Subcutaneous adipose tissue (tissue), 4 donors: ENCODE results near the gene CT45A6. TPM values are rescaled to one million over a fixed set of nuclear protein-coding genes. Genes with fewer than 3 reads are reported as not detected.
"Not testable (repeated sequence)": the region's sequence is repeated elsewhere in the genome, so short reads cannot be mapped to it uniquely, and the experiment has no call there.

ENCODE experiments used
- total RNA-seq, 4 donors: library from RNA; depleted of rRNA; stranded (reverse); fragments of >200 nt; gene quantifications; one replicate each; pipeline ENCODE4 v1.1.0, GENCODE V29; 2016
- TF ChIP-seq, protein P1 (sequence below): fragments of 450-650 bp; IDR thresholded peaks from one replicate; pipeline ENCODE4 v1.5.1; 2016; ENCODE audit warnings: low read depth, mild to moderate bottlenecking, control low read depth, antibody characterized with exemption, moderate library complexity

Gene CT45A6, protein sequence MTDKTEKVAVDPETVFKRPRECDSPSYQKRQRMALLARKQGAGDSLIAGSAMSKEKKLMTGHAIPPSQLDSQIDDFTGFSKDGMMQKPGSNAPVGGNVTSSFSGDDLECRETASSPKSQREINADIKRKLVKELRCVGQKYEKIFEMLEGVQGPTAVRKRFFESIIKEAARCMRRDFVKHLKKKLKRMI
- not detected for total RNA-seq

DNA sequence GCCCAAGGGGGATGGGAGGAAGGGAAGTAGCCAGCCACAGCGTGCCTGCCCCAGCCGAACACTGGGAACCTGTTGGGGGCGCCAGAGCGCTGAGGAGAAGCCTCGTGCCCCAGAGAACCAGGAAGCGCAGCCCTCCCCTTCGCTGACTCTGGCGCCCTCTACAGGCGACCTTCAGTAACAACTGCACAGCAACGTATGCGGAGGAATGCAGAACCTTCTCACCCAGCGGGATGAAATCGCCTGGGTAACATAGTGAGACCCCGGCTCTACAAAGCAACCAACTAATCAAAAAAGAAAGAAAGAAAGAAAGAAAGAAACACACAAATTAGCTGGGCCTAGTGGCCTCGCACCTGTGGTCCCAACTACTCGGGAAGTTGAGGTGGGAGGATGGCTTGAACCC, at the start of gene CT45A6:
Gene CT45A6 (minus strand): TSS at position 101 of the 400 bp plus-strand sequence. CDS start 3,794 bp downstream, outside the sequence.
- TF ChIP-seq, protein P1, sequence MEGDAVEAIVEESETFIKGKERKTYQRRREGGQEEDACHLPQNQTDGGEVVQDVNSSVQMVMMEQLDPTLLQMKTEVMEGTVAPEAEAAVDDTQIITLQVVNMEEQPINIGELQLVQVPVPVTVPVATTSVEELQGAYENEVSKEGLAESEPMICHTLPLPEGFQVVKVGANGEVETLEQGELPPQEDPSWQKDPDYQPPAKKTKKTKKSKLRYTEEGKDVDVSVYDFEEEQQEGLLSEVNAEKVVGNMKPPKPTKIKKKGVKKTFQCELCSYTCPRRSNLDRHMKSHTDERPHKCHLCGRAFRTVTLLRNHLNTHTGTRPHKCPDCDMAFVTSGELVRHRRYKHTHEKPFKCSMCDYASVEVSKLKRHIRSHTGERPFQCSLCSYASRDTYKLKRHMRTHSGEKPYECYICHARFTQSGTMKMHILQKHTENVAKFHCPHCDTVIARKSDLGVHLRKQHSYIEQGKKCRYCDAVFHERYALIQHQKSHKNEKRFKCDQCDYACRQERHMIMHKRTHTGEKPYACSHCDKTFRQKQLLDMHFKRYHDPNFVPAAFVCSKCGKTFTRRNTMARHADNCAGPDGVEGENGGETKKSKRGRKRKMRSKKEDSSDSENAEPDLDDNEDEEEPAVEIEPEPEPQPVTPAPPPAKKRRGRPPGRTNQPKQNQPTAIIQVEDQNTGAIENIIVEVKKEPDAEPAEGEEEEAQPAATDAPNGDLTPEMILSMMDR = not testable (repeated sequence)

DNA sequence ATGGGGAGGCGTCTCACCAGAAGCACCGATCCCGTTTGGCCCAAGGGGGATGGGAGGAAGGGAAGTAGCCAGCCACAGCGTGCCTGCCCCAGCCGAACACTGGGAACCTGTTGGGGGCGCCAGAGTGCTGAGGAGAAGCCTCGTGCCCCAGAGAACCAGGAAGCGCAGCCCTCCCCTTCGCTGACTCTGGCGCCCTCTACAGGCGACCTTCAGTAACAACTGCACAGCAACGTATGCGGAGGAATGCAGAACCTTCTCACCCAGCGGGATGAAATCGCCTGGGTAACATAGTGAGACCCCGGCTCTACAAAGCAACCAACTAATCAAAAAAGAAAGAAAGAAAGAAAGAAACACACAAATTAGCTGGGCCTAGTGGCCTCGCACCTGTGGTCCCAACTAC, 34.6 kb upstream of the CT45A6 start, which contains the start of gene CT45A7:
Gene CT45A7 (minus strand): TSS at position 101 of the 400 bp plus-strand sequence. CDS start 3,747 bp downstream, outside the sequence.
- TF ChIP-seq, protein P1 = not testable (repeated sequence)

DNA sequence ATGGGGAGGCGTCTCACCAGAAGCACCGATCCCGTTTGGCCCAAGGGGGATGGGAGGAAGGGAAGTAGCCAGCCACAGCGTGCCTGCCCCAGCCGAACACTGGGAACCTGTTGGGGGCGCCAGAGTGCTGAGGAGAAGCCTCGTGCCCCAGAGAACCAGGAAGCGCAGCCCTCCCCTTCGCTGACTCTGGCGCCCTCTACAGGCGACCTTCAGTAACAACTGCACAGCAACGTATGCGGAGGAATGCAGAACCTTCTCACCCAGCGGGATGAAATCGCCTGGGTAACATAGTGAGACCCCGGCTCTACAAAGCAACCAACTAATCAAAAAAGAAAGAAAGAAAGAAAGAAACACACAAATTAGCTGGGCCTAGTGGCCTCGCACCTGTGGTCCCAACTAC, 17.3 kb upstream of the CT45A6 start, which contains the start of gene CT45A2:
Gene CT45A2 (minus strand): TSS at position 101 of the 400 bp plus-strand sequence. CDS start 3,747 bp downstream, outside the sequence.
- TF ChIP-seq, protein P1 = not testable (repeated sequence)

DNA sequence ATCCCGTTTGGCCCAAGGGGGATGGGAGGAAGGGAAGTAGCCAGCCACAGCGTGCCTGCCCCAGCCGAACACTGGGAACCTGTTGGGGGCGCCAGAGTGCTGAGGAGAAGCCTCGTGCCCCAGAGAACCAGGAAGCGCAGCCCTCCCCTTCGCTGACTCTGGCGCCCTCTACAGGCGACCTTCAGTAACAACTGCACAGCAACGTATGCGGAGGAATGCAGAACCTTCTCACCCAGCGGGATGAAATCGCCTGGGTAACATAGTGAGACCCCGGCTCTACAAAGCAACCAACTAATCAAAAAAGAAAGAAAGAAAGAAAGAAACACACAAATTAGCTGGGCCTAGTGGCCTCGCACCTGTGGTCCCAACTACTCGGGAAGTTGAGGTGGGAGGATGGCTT, 17.2 kb downstream of the CT45A6 start, which contains the start of gene CT45A5:
Gene CT45A5 (minus strand): TSS at position 101 of the 400 bp plus-strand sequence. CDS start 3,774 bp downstream, outside the sequence.
- TF ChIP-seq, protein P1 = not testable (repeated sequence)

DNA sequence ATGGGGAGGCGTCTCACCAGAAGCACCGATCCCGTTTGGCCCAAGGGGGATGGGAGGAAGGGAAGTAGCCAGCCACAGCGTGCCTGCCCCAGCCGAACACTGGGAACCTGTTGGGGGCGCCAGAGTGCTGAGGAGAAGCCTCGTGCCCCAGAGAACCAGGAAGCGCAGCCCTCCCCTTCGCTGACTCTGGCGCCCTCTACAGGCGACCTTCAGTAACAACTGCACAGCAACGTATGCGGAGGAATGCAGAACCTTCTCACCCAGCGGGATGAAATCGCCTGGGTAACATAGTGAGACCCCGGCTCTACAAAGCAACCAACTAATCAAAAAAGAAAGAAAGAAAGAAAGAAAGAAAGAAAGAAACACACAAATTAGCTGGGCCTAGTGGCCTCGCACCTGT, 34.5 kb downstream of the CT45A6 start, which contains the start of gene CT45A3:
Gene CT45A3 (minus strand): TSS at position 101 of the 400 bp plus-strand sequence. CDS start 3,747 bp downstream, outside the sequence.
- TF ChIP-seq, protein P1 = not testable (repeated sequence)

Other genes with a start within 250 kb of the CT45A6 start
- not detected for gene CT45A1, start 89.1 kb downstream of the CT45A6 start, total RNA-seq
- not detected for gene CT45A3, start 34.6 kb downstream of the CT45A6 start, total RNA-seq
- not detected for gene CT45A5, start 17.3 kb downstream of the CT45A6 start, total RNA-seq
- gene CT45A2, start 17.2 kb upstream of the CT45A6 start, total RNA-seq = not detected
- not detected for gene CT45A7, start 34.5 kb upstream of the CT45A6 start, total RNA-seq
- not detected for gene CT45A8, start 51.8 kb upstream of the CT45A6 start, total RNA-seq
- not detected for gene CT45A9, start 69.0 kb upstream of the CT45A6 start, total RNA-seq
- gene CT45A10, start 90.7 kb upstream of the CT45A6 start, total RNA-seq = not detected
- gene SAGE1, start 90.9 kb upstream of the CT45A6 start, total RNA-seq = not detected
- gene MMGT1, start 171.2 kb upstream of the CT45A6 start, total RNA-seq = 10 to 100 TPM; 30.5 to 55.6 (median 35.5) TPM
- 10 to 100 TPM; 17.1 to 24.0 (median 18.6) TPM for gene SLC9A6, start 182.6 kb upstream of the CT45A6 start, total RNA-seq